ENCODE data around the gene PMS2. TPM values are rescaled to one million over a fixed set of nuclear protein-coding genes. Genes with fewer than 3 reads are reported as not detected.
"Not testable (repeated sequence)": the region's sequence is repeated elsewhere in the genome, so short reads cannot be mapped to it uniquely, and the experiment has no call there.

Gene PMS2
- total RNA-seq, 1 experiment from 2014 or later: 17.1 TPM

- H3K27ac ChIP-seq (ENCODE audit: insufficient read length, low read depth, low read length); H3K9ac ChIP-seq (ENCODE audit: extremely low read depth, insufficient read length, low read length): not testable (repeated sequence)
These were observed 38.4 kb downstream of the PMS2 start, which contains the start of gene RSPH10B for GRCh38 chr7:5970347-5970911. Gene RSPH10B (minus strand): TSS chr7:5970689. CDS start chr7:5967116, 3,573 bp downstream.

GRCh38 chr7:5963810-5964209 is 45.0 kb downstream of the PMS2 start:
- H3K36me3 Mint-ChIP-seq (ENCODE audit: insufficient read depth in 1 of 3, low read depth in 3 of 3); H3K9me3 Mint-ChIP-seq; H3K4ac ChIP-seq (ENCODE audit: low read depth, low read length); H3K27me3 Mint-ChIP-seq (ENCODE audit: low read depth); H3K14ac ChIP-seq (ENCODE audit: insufficient read depth, low read length); H3T11ph ChIP-seq (ENCODE audit: low read length); H2AFZ ChIP-seq (ENCODE audit: low read length); H2BK120ac ChIP-seq (ENCODE audit: low read depth, low read length, poor library complexity, severe bottlenecking); H2AK5ac ChIP-seq (ENCODE audit: insufficient read length, low read length); H3K9ac ChIP-seq (ENCODE audit: extremely low read depth, insufficient read length, low read length); H4K20me1 ChIP-seq (ENCODE audit: control insufficient read depth, insufficient read depth, insufficient read length); H2BK5ac ChIP-seq (ENCODE audit: insufficient read length, low read length); H3K4me2 ChIP-seq (ENCODE audit: insufficient read depth, insufficient read length, low read length); H3K4me3 Mint-ChIP-seq; DNase-seq; H3K79me1 ChIP-seq (ENCODE audit: insufficient read depth, low read depth, low read length, poor library complexity, severe bottlenecking); H2BK12ac ChIP-seq (ENCODE audit: insufficient read length, low read depth, low read length); H4K8ac ChIP-seq (replicated peaks; ENCODE audit: insufficient read length, low read depth, low read length); H2BK15ac ChIP-seq (ENCODE audit: low read depth, low read length); H3K9me3 ChIP-seq (ENCODE audit: control insufficient read depth, low read depth, low read length); H2BK20ac ChIP-seq (ENCODE audit: low read depth, low read length, poor library complexity, severe bottlenecking); H3K23me2 ChIP-seq (ENCODE audit: insufficient read length, low read depth, low read length, poor library complexity, severe bottlenecking); H3K27me3 ChIP-seq (ENCODE audit: insufficient read depth, low read length); H4K91ac ChIP-seq (ENCODE audit: insufficient read length, low read depth, low read length); H3K4me1 Mint-ChIP-seq; H3K27ac ChIP-seq (ENCODE audit: insufficient read length, low read depth, low read length); H3K4me1 ChIP-seq (ENCODE audit: insufficient read depth, low read length); H3K79me2 ChIP-seq (ENCODE audit: insufficient read depth, low read length); H4K5ac ChIP-seq (ENCODE audit: insufficient read length, low read depth, low read length); H3K27ac Mint-ChIP-seq; H3K23ac ChIP-seq (ENCODE audit: insufficient read length, low read depth, low read length); H3K18ac ChIP-seq (ENCODE audit: insufficient read length, low read depth, low read length); H3K56ac ChIP-seq (ENCODE audit: insufficient read length, low read depth, low read length): not testable (repeated sequence)
- no CpG with 5 or more reads among the region's 7 CpGs for WGBS (ENCODE audit: extremely low coverage, insufficient read length, low lambda C conversion rate)

More at GRCh38 chr7:5970347-5970911, 38.4 kb downstream of the PMS2 start, which contains the start of gene RSPH10B:
- H2BK15ac ChIP-seq (ENCODE audit: low read depth, low read length); H3K27ac Mint-ChIP-seq; H4K5ac ChIP-seq (ENCODE audit: insufficient read length, low read depth, low read length); H3K79me2 ChIP-seq (ENCODE audit: insufficient read depth, low read length); H4K20me1 ChIP-seq (ENCODE audit: control insufficient read depth, insufficient read depth, insufficient read length); H2AK5ac ChIP-seq (ENCODE audit: insufficient read length, low read length); H3K23ac ChIP-seq (ENCODE audit: insufficient read length, low read depth, low read length); H3K36me3 Mint-ChIP-seq (ENCODE audit: insufficient read depth in 1 of 3, low read depth in 3 of 3); H4K8ac ChIP-seq (replicated peaks; ENCODE audit: insufficient read length, low read depth, low read length); H3K23me2 ChIP-seq (ENCODE audit: insufficient read length, low read depth, low read length, poor library complexity, severe bottlenecking); H2BK20ac ChIP-seq (ENCODE audit: low read depth, low read length, poor library complexity, severe bottlenecking); H3K4ac ChIP-seq (ENCODE audit: low read depth, low read length); H3K18ac ChIP-seq (ENCODE audit: insufficient read length, low read depth, low read length); H3K9me3 Mint-ChIP-seq; H3K4me1 Mint-ChIP-seq; H3K27me3 ChIP-seq (ENCODE audit: insufficient read depth, low read length); H2BK120ac ChIP-seq (ENCODE audit: low read depth, low read length, poor library complexity, severe bottlenecking); H3K56ac ChIP-seq (ENCODE audit: insufficient read length, low read depth, low read length); H3K4me3 Mint-ChIP-seq; H3K27me3 Mint-ChIP-seq (ENCODE audit: low read depth); H3T11ph ChIP-seq (ENCODE audit: low read length); H2AFZ ChIP-seq (ENCODE audit: low read length); H3K79me1 ChIP-seq (ENCODE audit: insufficient read depth, low read depth, low read length, poor library complexity, severe bottlenecking); H2BK5ac ChIP-seq (ENCODE audit: insufficient read length, low read length); H3K4me2 ChIP-seq (ENCODE audit: insufficient read depth, insufficient read length, low read length); H3K4me1 ChIP-seq (ENCODE audit: insufficient read depth, low read length); H4K91ac ChIP-seq (ENCODE audit: insufficient read length, low read depth, low read length); H3K14ac ChIP-seq (ENCODE audit: insufficient read depth, low read length); H2BK12ac ChIP-seq (ENCODE audit: insufficient read length, low read depth, low read length); H3K9me3 ChIP-seq (ENCODE audit: control insufficient read depth, low read depth, low read length): not testable (repeated sequence)
- DNase-seq: peak; percentile 43
- WGBS (ENCODE audit: extremely low coverage, insufficient read length, low lambda C conversion rate): no CpG with 5 or more reads among the region's 43 CpGs
